NCI-H526 (cell line): Measurements from ENCODE around the gene RASA3.
"Not testable (repeated sequence)": the region's sequence is repeated elsewhere in the genome, so short reads cannot be mapped to it uniquely, and the experiment has no call there.

Experiments used
- DNase-seq, 2 experiments: peaks; one replicate each; lab custom pipeline; 2025; lab: John Stamatoyannopoulos, UW

Gene RASA3, protein sequence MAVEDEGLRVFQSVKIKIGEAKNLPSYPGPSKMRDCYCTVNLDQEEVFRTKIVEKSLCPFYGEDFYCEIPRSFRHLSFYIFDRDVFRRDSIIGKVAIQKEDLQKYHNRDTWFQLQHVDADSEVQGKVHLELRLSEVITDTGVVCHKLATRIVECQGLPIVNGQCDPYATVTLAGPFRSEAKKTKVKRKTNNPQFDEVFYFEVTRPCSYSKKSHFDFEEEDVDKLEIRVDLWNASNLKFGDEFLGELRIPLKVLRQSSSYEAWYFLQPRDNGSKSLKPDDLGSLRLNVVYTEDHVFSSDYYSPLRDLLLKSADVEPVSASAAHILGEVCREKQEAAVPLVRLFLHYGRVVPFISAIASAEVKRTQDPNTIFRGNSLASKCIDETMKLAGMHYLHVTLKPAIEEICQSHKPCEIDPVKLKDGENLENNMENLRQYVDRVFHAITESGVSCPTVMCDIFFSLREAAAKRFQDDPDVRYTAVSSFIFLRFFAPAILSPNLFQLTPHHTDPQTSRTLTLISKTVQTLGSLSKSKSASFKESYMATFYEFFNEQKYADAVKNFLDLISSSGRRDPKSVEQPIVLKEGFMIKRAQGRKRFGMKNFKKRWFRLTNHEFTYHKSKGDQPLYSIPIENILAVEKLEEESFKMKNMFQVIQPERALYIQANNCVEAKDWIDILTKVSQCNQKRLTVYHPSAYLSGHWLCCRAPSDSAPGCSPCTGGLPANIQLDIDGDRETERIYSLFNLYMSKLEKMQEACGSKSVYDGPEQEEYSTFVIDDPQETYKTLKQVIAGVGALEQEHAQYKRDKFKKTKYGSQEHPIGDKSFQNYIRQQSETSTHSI

DNA sequence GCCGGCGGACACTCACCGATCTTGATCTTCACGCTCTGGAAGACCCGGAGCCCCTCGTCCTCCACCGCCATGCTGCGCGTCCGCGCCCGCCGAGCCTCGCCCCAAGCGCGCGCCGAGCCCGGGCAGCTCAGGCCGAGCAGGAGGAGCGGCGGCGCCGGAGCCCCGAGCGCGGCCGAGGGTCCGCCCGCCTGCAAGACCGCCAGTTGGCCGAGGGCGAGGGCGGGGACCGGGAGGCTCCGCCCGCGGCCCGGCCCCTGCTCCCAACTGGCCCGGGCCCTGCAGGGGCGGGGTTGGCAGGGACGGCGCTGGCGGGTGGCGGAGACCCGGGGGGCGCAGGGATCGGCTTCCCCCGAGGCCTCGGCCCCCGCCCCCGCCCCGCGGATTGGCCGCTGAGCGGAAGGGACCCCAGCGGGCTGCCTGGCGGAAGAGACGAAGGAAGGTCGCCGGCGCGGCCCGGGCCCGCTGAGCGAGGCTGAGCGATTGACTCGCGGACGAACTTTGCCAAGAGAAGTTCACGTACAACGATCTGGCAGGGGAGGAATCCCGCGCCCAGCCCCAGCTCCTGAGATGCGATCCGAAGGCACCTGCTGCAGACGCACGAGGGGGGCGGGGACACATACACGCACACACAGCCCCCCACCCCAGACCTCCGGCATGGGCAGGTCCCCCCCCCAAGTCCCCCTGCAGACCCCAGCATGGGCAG, at the start of gene RASA3:
Gene RASA3 (minus strand): TSS at position 205 of the 703 bp plus-strand sequence. CDS start 134 bp downstream, at position 71.
- DNase-seq, result peak; percentile 37 to 95

DNA sequence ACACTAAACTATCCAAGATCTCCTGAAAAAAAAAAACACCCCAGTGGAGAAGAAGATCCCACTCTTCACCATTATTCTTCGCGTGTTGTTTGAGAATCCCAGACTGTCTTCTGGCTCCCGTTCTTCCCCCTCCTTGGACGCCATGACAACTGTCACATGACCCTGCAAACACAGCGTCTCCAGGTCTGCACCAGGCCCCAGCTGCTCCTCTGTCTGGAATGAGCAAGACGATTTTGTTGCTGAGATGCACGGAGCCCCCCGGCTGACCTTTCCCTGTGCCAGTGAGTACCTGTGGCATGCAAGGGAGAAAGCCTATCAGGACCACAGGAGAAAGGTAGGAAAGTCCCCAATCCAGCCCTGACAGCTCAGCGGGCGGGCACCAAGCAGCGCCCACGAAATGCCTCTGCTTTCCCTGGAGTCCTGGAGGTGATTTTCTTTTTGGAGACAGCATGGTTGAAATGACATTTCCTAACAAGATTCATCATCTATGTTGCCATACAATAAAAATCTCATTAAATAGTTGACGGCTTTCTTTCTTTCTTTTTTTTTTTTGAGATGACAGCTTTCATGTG, 46.8 kb upstream of the RASA3 start, which contains the start of gene CFAP97D2:
Gene CFAP97D2 (plus strand): TSS at position 171 of the 572 bp plus-strand sequence. CDS start 74 bp downstream, at position 245.
- DNase-seq, result no peak

DNA sequence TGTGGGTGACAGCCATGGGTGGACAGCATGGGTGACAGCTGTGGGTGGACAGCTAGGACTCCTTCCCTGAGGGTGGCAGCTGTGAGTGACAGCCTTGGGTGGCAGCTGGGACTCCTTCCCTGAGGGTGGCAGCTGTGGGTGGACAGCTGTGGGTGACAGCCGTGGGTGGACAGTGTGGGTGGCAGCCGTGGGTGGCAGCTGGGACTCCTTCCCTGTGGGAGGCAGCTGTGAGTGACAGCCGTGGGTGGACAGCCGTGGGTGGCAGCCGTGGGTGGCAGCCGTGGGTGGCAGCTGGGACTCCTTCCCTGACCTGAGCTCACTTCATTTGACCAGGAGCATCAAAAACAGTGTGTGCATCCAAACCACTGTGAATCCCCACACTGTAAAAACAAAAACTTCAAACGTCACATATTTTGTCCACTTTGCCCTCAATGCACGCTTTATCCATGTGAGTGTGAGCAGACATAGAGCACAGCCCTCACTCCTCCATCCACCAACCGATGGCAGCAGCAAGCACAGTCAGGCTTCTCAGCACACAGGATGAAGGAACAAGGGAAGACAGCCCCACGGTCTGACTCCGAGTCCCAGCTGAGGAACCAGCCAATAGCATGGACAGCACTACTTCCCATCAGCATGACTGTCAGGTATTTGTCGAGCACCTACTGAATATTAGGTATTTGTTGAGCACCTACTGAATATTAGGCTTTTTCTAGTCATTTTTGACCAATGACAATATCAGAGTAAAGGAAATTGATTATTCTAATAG, 45.0 kb upstream of the RASA3 start:
- no peak for DNase-seq

- DNase-seq, result not testable (repeated sequence)
These were observed 44.0 kb upstream of the RASA3 start for GRCh38 chr13:114176359-114176902.

GRCh38 chr13:114174529-114174961, 42.1 kb upstream of the RASA3 start:
- DNase-seq, result no peak

GRCh38 chr13:114173745-114174144, 41.3 kb upstream of the RASA3 start:
- no peak for DNase-seq

GRCh38 chr13:114173272-114173671, 40.8 kb upstream of the RASA3 start:
- no peak for DNase-seq

GRCh38 chr13:114167885-114168284, 35.5 kb upstream of the RASA3 start:
- DNase-seq, result no peak

DNA sequence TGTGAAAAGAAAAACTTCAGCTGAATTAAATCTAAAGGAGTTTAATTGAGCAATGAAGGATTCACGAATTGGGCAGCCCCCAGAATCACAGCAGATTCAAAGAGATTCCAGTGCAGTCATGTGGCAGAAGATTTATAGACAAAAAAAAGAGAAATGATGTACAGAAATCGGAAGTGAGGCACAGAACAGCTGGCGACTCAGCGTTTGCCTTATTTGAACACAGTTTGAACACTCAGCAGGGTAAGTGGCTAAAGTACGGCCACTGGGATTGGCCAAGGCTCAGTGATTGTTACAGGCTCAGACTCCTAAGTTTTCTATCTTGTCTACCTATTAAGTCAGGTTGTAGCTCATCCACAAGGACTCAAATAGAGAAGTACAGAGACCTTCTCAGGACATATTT, 35.0 kb upstream of the RASA3 start:
- no peak for DNase-seq

- no peak for DNase-seq
These were observed 34.1 kb upstream of the RASA3 start for GRCh38 chr13:114166381-114167131.

DNA sequence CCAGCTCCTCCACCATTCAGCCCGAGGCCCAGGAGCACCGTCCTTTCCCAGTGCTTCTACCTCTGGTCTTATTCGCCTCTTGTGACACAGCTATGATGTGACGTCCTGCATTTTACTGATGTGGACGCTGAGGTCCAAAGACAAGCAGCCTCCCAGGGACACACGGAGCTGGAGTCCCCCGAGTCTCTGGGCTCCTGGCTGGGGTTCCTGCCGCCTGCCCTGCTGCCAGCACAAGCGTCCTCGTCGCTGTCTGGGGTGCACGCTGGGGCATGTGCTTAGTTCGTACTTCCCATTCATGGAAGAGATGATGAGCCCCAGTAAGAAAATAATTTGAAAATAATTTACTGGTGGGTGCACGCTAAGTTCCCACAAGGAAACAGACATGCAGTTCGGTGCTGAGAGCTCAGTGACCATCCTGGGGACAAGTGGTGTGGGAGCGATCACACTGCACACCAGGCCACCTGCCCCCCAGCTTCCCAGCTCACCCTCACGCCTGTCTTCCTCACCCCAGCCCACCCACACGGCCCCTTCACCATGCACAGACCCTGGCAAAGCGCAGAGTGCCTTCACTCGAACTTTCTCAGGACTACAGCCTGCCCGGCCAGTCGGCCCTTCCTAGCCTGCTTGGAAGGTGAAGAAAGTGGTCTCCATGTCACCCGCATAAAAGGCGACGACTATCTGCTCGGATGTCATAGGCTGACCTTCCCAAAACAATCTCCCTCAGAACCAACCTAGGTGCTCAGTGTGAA, 32.4 kb upstream of the RASA3 start:
- no peak for DNase-seq

GRCh38 chr13:114164053-114164452, 31.6 kb upstream of the RASA3 start:
- DNase-seq, result no peak

DNA sequence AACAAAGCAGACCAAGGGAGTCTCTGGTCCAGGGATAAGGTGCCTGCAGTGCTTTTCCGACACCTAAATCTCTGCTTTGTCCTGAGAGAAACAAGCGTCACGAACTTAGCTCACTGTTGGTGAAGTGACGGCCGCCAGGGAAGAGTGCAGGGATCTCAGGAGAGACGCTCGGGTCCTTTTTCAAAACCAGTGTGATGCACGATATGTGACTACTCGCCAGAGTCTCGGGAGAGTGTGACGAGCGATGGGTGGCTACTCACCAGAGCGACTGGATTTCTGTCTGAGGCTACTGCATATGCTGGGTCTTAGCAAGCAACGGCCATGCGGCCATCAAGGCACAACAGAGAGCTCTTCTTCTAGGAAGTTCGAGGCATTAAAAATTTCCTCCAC, 30.1 kb upstream of the RASA3 start:
- no peak for DNase-seq

GRCh38 chr13:114161644-114162532, 29.5 kb upstream of the RASA3 start:
- DNase-seq, result no peak

DNA sequence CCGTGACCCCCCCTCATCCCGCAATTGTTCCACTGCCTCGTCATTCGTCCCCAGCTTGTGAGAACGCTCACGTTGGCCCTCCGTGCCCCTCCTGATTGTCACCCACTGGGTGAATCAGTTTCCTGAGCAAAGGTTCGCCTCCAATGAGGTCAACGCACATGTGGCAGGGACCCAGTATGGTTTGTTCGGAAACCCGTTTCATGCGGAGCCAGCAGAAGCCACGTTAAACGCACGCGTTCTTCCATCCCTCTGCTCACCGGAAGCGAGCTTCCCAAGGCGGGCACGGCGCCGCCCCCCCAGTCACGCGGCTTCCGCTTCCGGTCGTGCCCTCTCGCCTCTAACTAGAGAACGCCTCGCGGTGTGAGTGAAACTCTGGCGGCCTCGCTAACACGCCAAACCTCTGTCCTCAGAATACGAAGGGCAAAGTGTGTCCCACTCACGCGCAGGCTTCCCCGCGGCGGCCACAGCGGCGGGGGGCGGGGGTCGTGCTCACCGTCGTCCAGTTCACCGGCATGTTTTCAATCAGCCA, 28.7 kb upstream of the RASA3 start:
- DNase-seq, result no peak

GRCh38 chr13:114158869-114159666, 26.6 kb upstream of the RASA3 start:
- not testable (repeated sequence) for DNase-seq

DNA sequence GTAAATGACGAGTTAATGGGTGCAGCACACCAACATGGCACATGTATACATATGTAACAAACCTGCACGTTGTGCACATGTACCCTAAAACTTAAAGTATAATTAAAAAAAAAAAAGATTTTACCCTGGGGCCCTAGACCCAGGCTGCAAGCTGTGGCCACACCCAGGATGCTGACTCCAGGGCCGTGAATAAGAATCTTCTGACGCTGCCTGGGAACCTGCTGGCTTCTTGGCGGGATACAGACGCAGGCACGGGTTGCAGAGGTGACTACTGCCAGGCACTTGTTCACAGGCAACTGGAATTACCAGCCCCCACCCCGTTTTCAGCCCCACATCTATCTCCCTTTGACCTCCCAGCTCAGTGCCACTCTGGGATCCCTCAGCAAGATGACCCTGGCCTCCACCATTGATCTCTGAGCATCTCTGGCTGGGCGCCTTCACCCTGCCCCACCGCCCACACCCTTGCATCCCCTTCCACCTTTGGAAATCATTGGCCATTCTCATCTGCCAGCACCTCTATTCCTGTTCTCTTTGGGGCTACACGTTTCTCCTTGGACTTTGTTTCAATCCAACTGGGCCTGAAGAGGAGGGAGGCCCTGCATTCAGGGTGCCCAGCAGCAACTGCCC, 25.6 kb upstream of the RASA3 start:
- DNase-seq, result no peak
